Activated CD8-positive, alpha-beta T cell treated with anti-CD3 and anti-CD28 coated beads, Interleukin-2, amount 10 ng/mL, durations not matched to agents 7 days and 5 days (primary cell): ENCODE data around the gene SV2B. TPM values are rescaled to one million over a fixed set of nuclear protein-coding genes. Genes with fewer than 3 reads are reported as not detected.

Experiments used
- ATAC-seq: fragments of 150-1000 bp; cut with Tn5 transposase; one replicate; pipeline ENCODE4 v1.10.0; 2021; ENCODE audit warnings: moderate library complexity
- CTCF ChIA-PET: fragments of 350-600 bp; sonication (Branson Sonifier 250); formaldehyde crosslinking; loops from one replicate; lab custom pipeline; 2021; ENCODE audit warnings: antibody characterized with exemption; lab: Charles Lee
- POLR2A ChIA-PET: fragments of 350-600 bp; sonication (Branson Sonifier 250); formaldehyde crosslinking; loops from one replicate; lab custom pipeline; 2021; ENCODE audit warnings: antibody characterized with exemption; lab: Charles Lee
- DNase-seq: peaks from one replicate; pipeline ENCODE4 v3.0.0-alpha.2; 2020
- H3K27ac Mint-ChIP-seq: one replicate; pipeline ENCODE4 v1.8.0; 2021; ENCODE audit warnings: mild to moderate bottlenecking, mixed read lengths
- H3K27me3 Mint-ChIP-seq: one replicate; pipeline ENCODE4 v1.8.0; 2021; ENCODE audit warnings: low read depth, mixed read lengths
- H3K36me3 Mint-ChIP-seq: one replicate; pipeline ENCODE4 v1.8.0; 2021; ENCODE audit warnings: low read depth, mixed read lengths
- H3K4me1 Mint-ChIP-seq: one replicate; pipeline ENCODE4 v1.8.0; 2021; ENCODE audit warnings: low read depth, mixed read lengths
- H3K4me3 Mint-ChIP-seq: one replicate; pipeline ENCODE4 v1.8.0; 2021; ENCODE audit warnings: mild to moderate bottlenecking, mixed read lengths
- H3K9me3 Mint-ChIP-seq: one replicate; pipeline ENCODE4 v1.8.0; 2022; ENCODE audit warnings: mixed read lengths; ENCODE audit not compliant: insufficient read depth
- total RNA-seq, 2 experiments: library from RNA; stranded (reverse); gene quantifications; one replicate each; pipeline ENCODE4 v1.2.3, GENCODE V29; 2021

Gene SV2B
- total RNA-seq, 2 experiments from 2014 or later = not detected

DNA sequence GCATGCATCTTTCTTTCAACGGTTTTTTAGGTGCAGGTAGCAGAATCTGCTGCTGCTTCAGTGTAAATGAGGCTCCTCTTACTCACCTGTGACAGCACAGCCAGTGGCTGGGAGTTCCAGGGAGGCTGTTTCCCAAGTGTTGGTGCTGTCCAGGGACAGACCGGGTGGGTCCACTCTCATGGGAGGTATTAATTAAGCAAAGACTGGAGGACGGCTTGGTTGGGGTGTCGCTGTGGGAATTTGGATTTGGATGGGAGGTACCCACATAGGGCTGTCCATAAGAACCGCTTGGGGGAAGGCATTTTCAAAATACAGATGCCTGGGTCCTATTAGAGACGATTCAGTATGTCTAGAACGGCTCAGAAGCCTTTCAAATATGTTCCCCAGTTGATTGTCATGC, 42.9 kb downstream of the SV2B start:
- Mint-ChIP-seq H3K4me3 (no peak overlapping the region), H3K27ac (no peak overlapping the region), H3K9me3 (no peaks in the 10 kb centered on the region), H3K36me3 (no peaks in the 10 kb centered on the region), H3K4me1 (no peaks in the 10 kb centered on the region), H3K27me3 (peaks cover 47% of the 10 kb centered on the region)
- no peak for DNase-seq
- no peak for ATAC-seq
- CTCF ChIA-PET = no interaction called here
- POLR2A ChIA-PET = no interaction called here

DNA sequence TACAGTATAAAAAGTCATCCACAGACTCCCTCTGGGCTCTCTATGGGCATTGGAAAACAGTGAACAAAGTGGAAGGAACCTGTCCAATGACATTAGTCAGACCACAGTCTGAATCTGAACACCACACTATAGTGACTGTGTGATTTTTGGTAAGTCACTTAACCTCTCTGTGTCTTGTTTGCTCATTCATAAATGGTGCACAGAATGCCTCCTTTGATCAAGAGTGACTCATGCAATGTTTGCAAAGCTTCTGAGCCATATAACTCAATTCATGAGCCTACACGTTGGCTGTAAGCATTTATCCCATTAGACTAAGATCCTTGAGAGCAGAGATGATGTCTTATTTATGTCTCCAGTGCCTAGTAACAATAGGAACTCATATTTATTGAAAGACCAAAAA, 46.7 kb downstream of the SV2B start:
- ChIA-PET CTCF (no interaction called here), POLR2A (no interaction called here)
- H3K4me3 Mint-ChIP-seq = no peak overlapping the region
- ATAC-seq (no peak), DNase-seq (no peak)
- no peaks in the 10 kb centered on the region for H3K9me3 Mint-ChIP-seq
- no peaks in the 10 kb centered on the region for H3K36me3 Mint-ChIP-seq
- H3K27me3 Mint-ChIP-seq = peaks cover 37% of the 10 kb centered on the region
- no peak overlapping the region for H3K27ac Mint-ChIP-seq
- no peaks in the 10 kb centered on the region for H3K4me1 Mint-ChIP-seq

DNA sequence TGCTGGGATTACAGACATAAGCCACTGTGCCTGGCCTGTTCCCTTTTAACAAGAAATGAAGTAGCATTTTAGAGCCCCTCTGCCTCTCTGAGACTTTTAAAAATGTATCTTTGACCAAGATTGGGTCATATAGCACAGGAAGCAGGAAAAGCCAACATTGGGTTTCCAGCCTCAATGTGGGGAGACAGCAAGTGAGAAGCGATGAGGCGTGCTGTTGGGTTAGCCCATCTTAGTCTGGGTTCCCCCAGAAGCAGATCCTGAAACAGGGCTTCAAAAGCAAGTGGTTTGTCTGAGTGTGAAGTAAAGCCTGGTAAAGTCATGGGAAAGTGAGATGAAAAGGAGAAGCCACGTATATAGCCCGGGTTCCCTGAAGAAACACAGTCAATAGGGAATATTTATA, 48.2 kb downstream of the SV2B start:
- H3K4me1 Mint-ChIP-seq = no peaks in the 10 kb centered on the region
- peaks cover 33% of the 10 kb centered on the region for H3K27me3 Mint-ChIP-seq
- no peaks in the 10 kb centered on the region for H3K9me3 Mint-ChIP-seq
- no peak overlapping the region for H3K27ac Mint-ChIP-seq
- H3K4me3 Mint-ChIP-seq = no peak overlapping the region
- no peaks in the 10 kb centered on the region for H3K36me3 Mint-ChIP-seq
- no peak for DNase-seq
- ChIA-PET CTCF (no interaction called here), POLR2A (no interaction called here)
- ATAC-seq = no peak

DNA sequence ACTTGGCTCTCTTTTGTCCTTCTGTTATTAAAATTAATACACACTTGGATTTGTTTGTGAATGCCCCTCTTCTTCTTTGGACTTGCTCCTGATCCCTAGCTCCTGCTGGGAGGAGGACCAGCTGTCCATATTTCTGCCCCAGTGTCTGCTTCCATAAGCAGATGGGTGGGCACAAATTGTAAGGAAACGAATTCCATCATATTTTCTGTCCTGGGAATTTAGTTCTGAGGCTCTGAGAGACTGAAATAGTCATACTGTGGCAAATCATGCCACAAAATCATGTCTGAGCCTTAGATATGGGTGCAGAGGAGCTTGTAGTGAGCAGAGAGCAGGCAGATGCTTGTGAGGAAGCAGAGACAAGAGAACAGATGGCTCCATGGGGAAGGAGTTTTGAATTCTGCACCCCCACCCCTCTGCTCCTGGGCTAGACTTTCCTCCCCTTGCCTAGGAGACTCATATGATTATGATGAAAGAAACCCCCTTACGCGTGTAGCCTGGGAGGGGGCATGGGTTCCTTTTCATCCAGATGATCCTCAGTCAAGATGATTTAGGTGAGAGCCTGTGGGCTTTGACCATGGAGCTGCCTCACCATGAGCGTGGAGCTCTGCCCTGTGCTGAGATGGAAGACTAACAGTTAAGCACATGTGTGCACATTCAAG, 50.6 kb downstream of the SV2B start:
- Mint-ChIP-seq H3K4me1 (no peaks in the 10 kb centered on the region), H3K27ac (no peak overlapping the region), H3K36me3 (no peaks in the 10 kb centered on the region), H3K4me3 (no peak overlapping the region), H3K9me3 (no peaks in the 10 kb centered on the region), H3K27me3 (peaks cover 25% of the 10 kb centered on the region)
- ChIA-PET POLR2A (no interaction called here), CTCF (no interaction called here)
- no peak for ATAC-seq
- DNase-seq = no peak

DNA sequence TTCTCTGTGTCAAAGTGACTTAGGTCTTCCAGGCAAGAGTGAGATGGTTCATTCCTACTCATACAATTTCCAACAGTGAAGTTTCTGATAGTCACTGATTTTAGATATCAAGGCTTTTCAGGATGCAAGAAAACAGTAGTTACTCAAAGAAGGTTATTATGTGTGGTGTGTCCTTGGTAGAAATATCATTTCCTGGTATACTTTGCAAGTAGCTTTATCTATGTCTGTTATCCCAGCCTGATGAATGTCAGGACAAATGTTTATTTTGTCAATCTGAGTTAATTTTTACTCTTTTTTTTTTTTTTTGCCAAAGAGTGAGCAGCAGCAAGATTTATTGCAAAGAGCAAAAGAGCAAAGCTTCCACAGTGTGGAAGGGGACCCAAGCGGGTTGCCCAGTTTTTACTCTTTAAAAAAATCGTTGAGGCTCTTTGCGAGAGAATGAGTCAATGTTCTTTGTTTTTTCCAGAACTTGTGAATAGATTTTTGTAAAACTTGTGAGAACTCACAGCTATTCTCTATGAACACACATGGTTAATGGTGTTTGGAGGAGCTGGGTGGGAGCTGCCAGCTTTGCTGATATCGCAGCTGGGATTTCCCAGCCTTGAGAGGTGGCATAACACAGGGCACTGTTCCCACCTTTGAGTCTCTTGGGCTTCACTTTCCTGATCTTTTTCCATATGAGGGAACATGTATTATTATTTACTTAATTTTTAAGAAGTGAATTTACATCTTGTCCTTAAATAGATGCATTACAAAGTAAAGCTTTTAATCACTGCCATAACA, 51.9 kb downstream of the SV2B start:
- H3K27ac Mint-ChIP-seq = no peak overlapping the region
- ATAC-seq (no peak), DNase-seq (no peak)
- no peaks in the 10 kb centered on the region for H3K36me3 Mint-ChIP-seq
- CTCF ChIA-PET = interaction anchor here (0.9 to 1.3 kb wide), 2 partner anchors 11 to 120 kb away, joined by 3 to 6 read pairs; no protein-coding TSS in a partner anchor
- POLR2A ChIA-PET = no interaction called here
- H3K9me3 Mint-ChIP-seq = no peaks in the 10 kb centered on the region
- no peaks in the 10 kb centered on the region for H3K4me1 Mint-ChIP-seq
- peaks cover 19% of the 10 kb centered on the region for H3K27me3 Mint-ChIP-seq
- H3K4me3 Mint-ChIP-seq = no peak overlapping the region

DNA sequence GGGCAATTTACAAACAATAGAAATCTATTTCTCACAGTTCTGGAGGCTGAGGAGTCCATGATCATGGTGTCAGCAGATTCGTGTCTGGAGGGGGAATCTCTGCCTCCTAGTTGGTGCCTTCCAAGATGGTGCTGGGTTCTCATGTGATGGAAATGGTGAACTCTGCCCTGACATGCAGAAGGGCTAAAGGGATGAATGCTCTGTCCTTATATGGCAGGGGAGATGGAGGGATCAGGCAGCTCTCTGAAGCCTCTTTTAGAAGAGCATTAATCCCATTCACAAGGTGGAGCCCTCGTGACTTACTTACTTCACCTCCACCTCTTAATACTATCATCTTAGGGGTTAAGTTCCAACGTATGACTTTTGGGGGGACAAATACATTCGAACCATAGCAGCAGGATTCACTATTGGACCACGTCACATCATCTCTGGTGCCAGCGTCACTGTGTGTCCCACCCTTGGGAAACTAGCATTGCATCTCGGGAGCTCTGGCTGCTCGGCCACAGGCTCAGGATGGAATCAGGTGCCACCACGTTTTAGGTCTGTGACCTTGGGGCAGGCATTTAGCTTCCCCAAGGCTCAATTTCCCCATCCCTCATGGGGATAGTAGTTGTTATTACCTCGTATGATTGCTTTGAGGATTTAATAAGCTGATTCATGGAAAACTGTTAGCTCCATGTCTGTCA, 53.0 kb downstream of the SV2B start:
- H3K9me3 Mint-ChIP-seq = no peaks in the 10 kb centered on the region
- ATAC-seq = no peak
- peaks cover 19% of the 10 kb centered on the region for H3K27me3 Mint-ChIP-seq
- DNase-seq = no peak
- no peaks in the 10 kb centered on the region for H3K36me3 Mint-ChIP-seq
- no peaks in the 10 kb centered on the region for H3K4me1 Mint-ChIP-seq
- POLR2A ChIA-PET = no interaction called here
- H3K4me3 Mint-ChIP-seq = no peak overlapping the region
- H3K27ac Mint-ChIP-seq = no peak overlapping the region
- CTCF ChIA-PET = interaction anchor here (1.3 kb wide), 1 partner anchor 12 kb away, joined by 3 read pairs; no protein-coding TSS in a partner anchor

DNA sequence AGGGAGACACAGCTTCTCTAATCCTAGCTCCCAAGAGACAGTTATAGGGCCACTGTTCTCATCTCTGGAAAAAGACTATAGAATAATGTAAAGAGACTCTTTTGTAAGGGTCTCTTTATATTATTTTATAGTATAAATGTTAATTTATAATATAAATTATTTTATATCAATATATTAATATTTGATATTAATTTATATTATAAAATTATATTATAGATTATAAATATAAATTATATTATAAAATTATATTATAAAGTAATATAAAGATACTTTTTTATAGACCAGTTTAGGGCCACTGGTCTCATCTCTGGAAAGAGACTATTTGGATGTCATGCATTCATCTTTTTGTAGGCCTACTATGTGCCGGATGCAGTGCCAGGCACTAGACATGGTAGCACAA, 53.9 kb downstream of the SV2B start:
- peaks cover 24% of the 10 kb centered on the region for H3K27me3 Mint-ChIP-seq
- ChIA-PET CTCF (no interaction called here), POLR2A (no interaction called here)
- DNase-seq (no peak), ATAC-seq (no peak)
- no peaks in the 10 kb centered on the region for H3K36me3 Mint-ChIP-seq
- H3K4me1 Mint-ChIP-seq = no peaks in the 10 kb centered on the region
- H3K27ac Mint-ChIP-seq = no peak overlapping the region
- no peaks in the 10 kb centered on the region for H3K9me3 Mint-ChIP-seq
- no peak overlapping the region for H3K4me3 Mint-ChIP-seq

DNA sequence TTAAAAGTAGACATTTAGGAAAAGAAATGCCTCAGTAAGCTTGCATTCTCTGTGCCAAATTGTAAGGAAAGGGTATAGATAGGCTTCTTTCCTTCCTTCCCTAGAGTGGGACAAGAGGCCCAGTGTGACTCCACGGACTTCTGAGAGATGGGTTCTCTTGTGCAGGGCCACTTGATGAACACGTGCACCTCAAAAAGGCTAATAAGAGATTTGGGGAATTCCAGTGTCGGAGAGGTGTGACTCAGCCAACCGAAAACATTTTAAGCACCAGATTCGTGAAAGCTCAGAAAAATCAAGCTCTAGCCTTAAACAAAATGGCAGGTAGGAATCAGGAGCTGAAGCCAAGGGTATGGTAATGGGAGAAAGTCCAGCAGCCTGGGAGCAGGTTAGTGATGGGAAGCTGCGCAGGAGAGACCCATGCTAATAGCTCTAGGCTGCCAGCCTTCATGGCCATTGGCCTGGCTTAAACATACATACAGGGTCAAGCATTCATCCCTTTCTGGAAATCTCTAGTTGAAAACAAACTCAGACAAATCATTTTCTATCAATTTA, 56.2 kb downstream of the SV2B start:
- no peak for DNase-seq
- ChIA-PET CTCF (interaction anchor here (1.0 to 1.6 kb wide), 2 partner anchors 91 to 101 kb away, joined by 3 read pairs; no protein-coding TSS in a partner anchor), POLR2A (no interaction called here)
- peaks cover 25% of the 10 kb centered on the region for H3K27me3 Mint-ChIP-seq
- no peaks in the 10 kb centered on the region for H3K4me1 Mint-ChIP-seq
- no peak overlapping the region for H3K27ac Mint-ChIP-seq
- no peaks in the 10 kb centered on the region for H3K36me3 Mint-ChIP-seq
- no peak for ATAC-seq
- H3K4me3 Mint-ChIP-seq = no peak overlapping the region
- no peaks in the 10 kb centered on the region for H3K9me3 Mint-ChIP-seq

DNA sequence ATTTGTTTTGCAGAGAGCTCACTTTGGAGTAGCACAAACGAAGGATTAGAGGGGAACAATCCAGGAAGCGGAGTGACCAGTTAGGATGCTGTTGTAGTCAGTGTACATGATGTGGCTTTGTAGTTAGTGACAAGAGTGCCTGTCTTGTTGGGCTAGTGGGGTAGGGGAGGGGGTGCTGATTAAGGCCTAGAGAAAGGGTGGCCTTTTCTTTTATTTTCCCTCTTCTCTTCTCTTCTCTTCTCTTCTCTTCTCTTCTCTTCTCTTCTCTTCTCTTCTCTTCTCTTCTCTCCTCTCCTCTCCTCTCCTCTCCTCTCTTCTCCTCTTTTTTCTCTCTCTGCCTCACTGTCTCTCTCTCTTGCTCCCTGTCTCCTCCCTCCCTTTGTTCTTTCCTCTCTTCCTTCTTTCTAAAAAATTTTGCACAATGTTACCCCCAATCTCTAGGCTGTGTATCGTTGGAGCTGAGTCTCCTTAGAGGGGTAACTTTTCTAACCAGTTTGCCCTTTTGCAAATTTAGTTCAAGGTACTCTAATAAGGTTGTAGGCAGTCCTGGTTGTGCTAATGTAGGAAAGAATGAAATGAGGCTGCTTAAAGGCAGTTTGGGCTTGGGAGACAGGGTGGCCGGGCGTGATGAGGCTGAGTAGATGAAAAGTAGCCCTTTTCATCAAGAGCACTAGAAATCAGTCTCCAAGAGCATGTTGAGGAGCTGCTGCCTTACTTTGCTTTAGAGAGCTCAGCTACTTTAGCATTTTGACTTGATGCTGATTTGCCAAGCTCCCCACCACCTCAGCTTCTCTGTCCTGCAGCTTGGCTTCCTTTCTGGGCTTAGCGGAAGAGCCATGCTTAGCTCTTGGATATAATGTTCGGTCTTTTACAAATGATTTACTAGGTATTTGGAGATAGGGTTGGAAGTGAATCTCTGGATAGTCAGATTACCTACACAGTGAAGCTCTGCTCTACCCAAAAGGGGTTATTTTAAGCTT, 58.6 kb downstream of the SV2B start:
- no peaks in the 10 kb centered on the region for H3K36me3 Mint-ChIP-seq
- no peak for ATAC-seq
- H3K4me1 Mint-ChIP-seq = no peaks in the 10 kb centered on the region
- H3K27ac Mint-ChIP-seq = no peak overlapping the region
- peaks cover 19% of the 10 kb centered on the region for H3K27me3 Mint-ChIP-seq
- ChIA-PET POLR2A (no interaction called here), CTCF (no interaction called here)
- no peak overlapping the region for H3K4me3 Mint-ChIP-seq
- no peaks in the 10 kb centered on the region for H3K9me3 Mint-ChIP-seq
- no peak for DNase-seq

DNA sequence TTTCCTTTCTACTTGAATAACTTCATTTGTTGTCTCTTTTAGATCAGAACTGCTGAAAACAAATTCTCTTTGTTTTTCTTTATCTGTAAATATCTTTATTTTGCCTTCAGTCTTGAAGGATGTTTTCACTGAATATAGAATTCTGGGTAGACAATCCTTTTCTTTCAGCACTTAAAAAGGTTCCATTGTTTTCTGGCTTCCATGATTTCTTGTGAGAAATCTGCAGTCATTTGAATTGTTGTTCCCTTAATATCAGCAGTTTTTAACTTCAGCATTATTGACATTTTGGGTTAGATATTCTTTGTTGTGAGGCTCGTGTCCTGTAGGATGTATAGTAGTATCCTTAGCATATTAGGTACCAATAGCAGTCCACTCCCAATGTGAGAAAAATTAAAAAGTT, 65.8 kb downstream of the SV2B start:
- POLR2A ChIA-PET = no interaction called here
- Mint-ChIP-seq H3K27me3 (peaks cover 5% of the 10 kb centered on the region), H3K4me3 (no peak overlapping the region), H3K4me1 (no peaks in the 10 kb centered on the region), H3K9me3 (peaks cover 7% of the 10 kb centered on the region), H3K27ac (no peak overlapping the region), H3K36me3 (no peaks in the 10 kb centered on the region)
- no peak for ATAC-seq
- CTCF ChIA-PET = no interaction called here
- no peak for DNase-seq

DNA sequence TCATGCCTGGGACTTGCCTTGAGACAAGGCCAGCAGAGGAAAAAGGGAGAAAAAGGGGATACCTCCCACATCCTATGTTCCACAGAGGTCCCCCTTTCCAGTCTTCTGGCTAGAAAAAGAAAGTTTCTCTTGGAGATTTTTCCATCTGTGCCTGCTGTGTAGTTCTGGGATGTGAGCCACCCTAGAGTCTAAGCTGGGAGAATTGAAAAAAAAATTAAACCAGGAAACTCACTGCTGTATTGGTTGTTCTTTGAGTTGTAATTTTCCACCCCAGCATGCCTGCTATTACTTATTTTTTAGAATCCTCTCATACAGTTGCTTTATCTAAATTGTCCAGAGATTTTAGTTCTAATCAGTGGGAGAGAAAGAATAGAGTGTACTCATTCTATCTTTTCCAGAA, 68.4 kb downstream of the SV2B start:
- Mint-ChIP-seq H3K4me1 (no peaks in the 10 kb centered on the region), H3K4me3 (no peak overlapping the region), H3K9me3 (peaks cover 7% of the 10 kb centered on the region), H3K27ac (no peak overlapping the region), H3K36me3 (no peaks in the 10 kb centered on the region), H3K27me3 (peaks cover 7% of the 10 kb centered on the region)
- ChIA-PET CTCF (no interaction called here), POLR2A (no interaction called here)
- ATAC-seq (no peak), DNase-seq (no peak)
